Islet of Langerhans (tissue), 1 donor: ENCODE measurements around the gene ASB3.
"Not testable (repeated sequence)": the region's sequence is repeated elsewhere in the genome, so short reads cannot be mapped to it uniquely, and the experiment has no call there.

Experiments used
- FAIRE-seq: peaks from one replicate; lab custom pipeline; 2011; peaks lifted over from hg19 to GRCh38; lab: Jason Lieb, UNC

The ASB3 gene

DNA sequence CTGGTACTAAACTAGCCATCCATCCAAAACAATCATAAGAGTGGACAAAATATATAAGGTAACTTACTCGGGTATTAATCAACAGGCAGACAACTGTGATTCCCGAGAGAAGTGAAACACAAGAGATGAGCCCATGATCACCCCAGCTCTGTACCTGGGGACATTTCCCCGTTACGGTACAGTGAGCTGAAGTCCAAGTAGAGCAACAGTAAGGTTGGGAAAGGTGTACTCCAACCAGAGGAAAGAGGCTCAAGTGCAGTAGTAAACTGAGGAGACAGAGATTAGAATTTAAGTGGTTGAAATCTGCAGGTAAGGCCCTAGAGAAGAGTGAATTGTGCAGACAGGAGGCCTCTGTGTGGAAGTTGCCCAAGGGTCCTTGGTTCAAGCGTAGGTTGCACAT is 49.7 kb downstream of the ASB3 start:
- no peak for FAIRE-seq

DNA sequence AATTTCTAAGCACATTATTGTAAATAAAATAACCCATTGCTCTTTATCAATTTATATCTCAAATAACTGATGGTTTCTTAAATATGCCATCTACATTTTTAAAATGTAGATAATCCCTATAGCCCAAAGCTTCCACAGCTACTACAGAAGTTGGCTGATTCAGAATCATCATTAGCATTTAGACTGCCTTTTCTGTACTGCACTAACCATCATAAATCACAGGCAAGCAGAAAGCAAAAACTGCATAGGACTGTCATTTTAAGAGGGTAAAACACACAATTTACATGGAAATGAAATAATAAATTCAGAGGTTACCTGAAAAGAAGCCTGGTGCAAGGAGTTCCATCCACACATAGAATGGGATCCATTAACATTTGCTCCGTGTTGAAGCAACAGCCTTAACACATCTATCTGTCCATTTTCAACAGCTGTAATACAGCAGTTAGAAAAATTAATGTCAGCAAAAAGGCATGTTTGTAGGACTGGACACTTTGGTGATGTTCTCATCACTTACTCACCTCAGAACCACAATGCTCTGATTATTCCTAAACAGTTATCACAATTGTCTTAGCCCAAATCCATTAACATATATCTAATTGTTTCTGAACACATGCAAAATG is 57.5 kb downstream of the ASB3 start:
- peak; percentile 49 for FAIRE-seq

DNA sequence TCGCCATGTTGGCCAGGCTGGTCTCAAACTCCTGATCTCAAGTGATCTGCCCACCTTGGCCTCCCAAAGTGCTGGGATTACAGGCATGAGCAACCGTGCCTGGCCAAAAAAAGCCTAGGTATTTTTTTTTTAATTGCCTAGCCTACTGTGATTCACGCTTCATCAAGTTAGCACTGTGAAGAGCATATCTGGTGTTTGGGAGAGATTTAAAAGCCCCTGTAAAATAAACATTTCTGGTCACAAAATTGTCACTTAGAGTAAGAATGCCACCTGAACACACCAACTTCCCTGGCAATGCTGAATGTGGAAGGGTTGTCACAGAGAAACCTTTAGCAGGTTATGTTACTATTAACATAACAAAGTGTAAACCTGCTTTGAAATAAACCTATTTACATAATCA is 58.8 kb downstream of the ASB3 start:
- peak; percentile 86 for FAIRE-seq

DNA sequence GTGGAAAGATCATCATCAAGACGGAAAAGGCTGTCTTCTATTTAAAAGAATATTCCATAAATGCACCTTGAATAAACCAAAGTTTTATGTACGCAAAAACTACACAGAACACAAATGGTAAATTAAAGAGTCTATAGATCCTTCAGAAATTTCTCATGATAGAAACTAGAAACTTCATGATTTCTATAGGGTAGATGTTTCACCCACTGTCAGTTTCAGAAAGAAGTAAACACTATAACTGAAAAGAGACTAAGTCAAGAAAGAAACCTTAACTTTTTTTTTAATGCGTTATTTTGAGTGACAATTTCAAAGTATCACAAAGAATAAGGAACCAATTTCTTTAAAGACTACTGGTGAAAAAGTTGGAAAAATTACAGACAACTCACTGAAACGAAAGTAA is 61.1 kb downstream of the ASB3 start:
- no peak for FAIRE-seq

DNA sequence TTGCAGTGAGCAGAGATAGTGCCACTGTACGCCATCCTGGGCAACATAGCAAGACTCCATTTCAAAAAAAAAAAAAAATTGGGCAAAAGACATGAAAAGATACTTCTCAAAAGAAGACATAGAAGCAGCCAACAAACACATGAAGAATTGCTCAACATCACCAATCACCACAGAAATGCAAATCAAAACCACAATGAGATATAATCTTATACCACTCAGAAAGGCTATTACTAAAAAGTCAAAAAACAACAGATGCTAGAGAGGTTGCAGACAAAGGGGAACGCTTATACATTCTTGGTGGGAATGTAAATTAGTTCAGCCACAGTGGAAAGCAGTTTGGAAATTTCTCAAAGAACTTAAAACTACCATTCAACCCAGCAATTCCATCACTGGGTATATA is 62.2 kb downstream of the ASB3 start:
- no peak for FAIRE-seq

DNA sequence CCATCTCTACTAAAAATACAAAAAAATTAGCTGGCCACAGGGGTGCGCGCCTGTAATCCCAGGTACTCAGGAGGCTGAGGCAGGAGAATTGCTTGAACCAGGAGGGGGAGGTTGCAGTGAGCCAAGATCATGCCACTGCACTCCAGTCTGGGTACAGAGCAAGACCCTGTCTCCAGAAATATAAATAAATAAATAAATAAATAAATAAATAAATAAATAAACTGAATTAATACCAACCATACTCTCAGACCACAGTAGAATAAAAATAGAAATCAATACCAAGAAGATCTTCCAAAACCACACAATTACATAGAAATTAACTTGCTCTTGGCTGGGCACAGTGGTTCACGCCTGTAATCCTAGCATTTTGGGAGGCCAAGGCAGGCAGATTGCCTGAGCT is 65.8 kb downstream of the ASB3 start:
- not testable (repeated sequence) for FAIRE-seq

DNA sequence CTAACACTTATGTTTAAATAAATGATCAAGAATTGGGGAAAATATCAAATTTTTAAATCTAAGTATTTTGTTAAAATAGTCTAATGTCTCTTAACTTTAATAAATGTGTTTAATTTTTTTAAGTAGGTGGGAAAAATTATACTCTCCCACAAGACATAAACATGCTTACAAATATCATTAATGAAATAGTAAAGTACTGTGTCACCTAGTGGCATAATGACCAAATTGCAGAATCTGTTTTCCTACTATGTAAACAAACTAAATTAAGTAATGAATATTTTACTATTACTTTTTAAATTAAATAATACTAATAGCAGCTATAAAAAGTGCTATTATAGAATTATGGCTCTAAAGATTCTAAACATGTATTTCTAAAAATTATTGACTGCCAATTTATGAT is 71.2 kb downstream of the ASB3 start:
- peak; percentile 85 for FAIRE-seq

DNA sequence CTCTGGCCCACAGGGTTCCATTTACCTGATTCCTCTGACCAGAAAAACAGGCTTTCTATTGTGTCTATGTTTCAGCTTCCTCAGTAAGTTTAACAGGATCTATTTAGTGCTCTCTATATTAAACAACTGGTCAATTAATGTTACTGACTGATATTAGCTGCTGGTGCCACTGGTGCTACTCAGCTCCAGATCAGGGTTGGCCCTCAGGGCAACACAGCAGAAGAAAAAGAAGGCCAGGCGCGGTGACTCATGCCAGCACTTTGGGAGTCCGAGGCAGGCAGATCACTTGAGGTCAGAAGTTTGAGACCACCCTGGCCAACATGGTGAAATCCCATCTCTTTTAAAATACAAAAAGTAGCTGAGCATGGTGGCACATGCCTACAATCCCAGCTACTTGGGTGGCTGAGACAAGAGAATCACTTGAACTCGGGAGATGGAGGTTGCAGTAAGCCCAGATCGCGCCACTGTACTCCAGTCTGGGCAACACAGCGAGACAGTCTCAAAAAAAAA is 75.4 kb downstream of the ASB3 start:
- FAIRE-seq, result no peak

DNA sequence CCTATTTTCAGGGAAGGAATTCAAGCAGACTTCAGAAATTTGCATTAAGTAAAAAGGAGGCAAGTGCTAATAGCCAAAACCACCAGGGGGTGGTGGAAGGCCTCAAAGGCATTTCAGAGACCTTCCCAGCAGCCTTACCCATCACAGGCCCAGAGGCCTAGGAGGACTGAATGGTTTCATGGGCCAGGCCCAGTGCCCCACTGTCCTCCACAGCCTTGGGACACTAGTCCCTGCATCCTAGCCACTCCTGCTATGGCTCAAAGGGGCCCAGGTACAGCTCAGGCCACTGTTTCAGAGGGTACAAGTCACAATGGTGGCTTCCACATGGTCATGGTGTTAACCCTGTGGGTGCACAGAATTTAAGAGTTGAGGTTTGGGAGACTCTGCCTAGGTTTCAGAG is 77.8 kb downstream of the ASB3 start:
- no peak for FAIRE-seq

DNA sequence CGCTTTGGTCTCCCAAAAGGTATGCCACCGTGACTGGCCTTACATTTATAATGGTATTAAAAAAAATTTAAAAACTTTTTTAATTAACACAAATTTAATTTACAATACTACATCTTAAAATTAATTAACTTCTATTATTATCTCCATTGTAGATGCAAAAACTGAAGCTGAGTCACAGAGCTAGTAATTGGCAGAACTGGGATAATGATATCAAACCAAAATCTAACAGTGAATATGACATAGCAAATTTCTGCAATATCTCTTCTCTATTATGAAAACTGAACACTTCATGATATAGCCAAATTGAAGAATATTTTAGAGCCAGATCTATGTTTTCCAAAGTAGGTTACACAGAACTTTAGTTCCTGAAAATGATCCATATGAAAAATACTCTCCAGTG is 85.5 kb downstream of the ASB3 start:
- no peak for FAIRE-seq

DNA sequence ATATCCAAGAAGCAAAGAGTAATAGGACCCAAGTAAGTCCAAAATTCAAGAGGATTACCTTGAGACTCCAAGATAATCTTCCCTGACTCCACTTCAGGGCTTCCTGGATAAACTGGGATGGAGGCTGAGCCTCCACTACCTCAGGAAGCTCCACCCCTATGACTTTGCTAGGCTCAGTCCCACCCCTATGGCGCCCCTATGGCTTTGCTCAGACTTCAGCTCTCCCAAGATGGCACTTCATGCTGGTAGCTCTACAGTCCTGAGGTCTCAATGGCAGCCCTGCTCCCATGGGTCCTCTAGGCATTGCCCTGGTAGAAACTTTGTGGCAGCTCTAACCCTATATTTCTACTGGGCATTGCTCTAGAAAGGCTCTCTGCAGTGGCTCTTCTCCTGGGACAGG is 89.1 kb downstream of the ASB3 start:
- no peak for FAIRE-seq

DNA sequence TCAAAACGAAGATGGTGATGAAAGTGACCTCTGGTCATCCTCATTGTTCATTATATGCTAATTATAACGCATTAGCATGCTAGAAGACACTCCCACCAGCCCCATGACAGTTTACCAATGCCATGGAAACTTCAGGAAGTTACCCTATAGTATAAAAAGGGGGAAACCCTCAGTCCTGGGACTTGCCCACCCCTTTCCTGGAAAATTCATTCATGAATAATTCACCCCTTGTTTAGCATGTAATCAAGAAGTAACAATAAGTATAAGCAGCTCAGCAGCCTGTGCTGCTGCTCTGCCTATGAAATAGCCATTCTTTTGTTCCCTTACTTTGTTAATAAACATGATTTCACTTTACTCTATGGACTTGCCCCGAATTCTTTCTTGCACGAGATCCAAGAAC is 89.7 kb downstream of the ASB3 start:
- FAIRE-seq, result no peak

DNA sequence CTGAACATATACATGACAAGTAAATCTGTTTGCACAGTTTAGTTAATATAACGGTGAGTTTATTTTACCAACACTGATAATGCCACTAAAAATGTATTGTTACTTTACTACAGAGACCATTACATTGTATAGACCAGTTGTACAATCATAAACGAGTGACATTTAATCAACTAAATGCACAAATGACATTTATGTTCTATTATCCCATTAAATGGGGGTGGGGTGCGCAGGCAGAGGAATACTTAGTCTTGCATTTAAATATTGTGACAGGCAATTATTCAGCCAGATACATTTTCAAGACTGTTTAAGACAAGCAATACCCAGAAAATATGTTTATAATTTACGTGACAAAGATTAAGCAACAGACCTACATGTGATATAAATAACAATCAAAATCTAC is 91.2 kb downstream of the ASB3 start:
- no peak for FAIRE-seq

DNA sequence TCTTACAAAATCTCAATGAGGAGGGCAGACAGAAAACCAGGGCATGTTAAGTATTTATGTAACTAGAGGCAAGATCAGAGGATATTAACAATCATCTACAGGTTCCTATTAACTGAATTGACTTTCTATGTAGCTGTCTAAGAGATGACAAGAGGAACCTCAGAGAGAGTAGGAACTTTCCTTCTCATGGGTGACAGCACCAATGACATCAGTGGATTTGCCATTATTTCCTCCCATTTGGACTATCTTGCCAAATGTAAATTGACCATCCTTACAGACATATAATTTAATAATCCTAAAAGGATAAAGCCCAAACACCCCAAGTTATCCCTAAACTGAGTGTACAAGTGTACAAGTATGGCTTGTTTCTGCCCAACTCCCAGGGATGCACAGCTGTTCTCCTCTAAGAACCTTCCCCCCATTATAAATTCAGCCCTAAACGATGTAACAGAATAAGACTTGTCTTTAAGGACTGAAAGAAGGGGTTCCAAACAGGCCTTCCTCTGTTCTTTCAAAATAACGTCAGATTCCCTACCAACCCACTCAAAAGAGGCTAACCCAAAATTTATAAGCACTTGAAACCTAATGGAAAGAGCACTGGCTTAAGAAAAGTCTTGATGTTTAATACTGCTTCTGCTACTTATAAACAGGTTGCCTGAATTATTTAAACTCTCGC is 92.5 kb downstream of the ASB3 start:
- peak; percentile 21 for FAIRE-seq

DNA sequence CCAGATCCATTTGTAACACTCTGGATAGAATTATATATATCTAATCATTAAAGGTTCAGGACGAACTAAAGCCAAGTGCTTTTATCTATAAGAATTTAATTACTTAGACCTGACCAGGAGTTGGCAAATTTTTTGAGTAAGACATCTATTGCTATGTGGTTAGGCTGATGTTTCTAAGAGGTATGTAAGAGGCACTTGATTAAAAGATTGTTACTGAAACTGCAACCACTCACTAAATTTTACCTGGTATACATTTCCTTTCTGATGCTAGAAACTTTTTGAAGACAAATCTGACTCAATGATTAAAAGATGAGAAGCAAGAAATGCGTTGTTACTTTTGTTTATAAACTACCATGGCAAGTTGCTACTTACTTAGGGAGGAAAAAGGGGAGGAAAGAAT is 95.9 kb downstream of the ASB3 start:
- no peak for FAIRE-seq

DNA sequence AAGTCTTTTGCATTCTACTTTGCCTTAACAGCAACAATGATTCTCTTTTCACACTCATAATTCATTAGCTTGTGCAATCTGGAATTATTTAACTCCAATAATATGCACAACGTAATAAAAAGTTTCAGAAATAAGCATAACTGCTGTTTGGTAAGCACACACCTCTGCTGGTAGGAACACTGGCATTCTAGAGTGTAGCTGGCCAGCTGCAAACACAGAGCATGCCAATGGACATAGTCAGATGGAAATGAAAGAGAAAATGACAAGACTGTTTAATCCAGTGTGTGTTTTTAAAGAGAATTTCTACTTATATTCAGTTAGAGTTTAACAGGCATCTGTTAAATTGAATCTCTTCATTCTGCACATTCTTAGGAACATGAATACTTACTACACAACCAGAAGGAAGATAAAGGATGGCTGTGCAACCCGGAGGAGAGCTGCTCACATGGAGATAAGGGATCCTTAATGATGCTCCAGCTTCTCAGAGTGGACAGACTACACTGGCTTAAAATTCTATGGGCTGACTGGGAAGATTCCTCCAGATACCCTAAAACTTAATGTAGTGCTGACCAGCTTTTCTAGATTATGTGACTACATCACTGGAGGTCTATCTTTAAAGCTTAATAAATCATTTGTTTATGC is 113.8 kb downstream of the ASB3 start:
- FAIRE-seq, result no peak

DNA sequence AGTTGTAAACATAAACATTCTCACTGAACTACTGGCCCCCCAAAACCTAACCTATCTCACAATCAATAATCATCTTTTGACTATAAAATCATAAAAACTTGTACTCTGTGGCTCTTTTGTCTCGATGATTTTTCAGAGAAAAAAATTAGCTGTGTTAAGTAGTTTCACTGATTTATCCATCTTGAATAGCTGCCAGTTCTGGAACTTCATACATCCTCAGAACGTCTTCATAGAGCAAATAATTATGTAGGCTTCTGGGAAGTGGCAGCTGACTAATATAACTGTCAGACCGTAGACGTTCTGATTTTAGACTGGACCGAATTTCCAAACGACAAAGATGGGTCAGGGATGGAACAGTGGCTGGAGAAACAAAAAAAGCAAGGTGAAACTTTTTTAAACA is 116.4 kb downstream of the ASB3 start:
- no peak for FAIRE-seq

DNA sequence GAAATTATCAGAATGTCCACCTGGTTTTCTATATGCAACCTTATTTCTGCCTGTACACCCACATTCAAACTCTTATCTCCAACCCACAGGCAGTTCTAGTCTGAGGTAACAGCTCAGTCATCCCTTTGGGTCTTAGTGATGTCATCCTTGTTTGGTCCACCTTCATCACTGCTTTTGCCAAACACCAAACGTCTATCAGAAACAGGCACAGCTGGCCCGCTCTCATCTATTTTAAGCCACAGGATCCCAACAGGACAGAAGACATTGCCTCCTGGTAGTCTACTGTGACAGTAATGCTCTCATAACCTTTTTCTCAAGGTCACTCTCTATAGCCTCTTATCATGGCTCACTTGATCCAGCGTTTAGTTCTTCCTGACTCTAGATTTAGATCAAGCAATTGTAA is 118.1 kb downstream of the ASB3 start:
- no peak for FAIRE-seq

DNA sequence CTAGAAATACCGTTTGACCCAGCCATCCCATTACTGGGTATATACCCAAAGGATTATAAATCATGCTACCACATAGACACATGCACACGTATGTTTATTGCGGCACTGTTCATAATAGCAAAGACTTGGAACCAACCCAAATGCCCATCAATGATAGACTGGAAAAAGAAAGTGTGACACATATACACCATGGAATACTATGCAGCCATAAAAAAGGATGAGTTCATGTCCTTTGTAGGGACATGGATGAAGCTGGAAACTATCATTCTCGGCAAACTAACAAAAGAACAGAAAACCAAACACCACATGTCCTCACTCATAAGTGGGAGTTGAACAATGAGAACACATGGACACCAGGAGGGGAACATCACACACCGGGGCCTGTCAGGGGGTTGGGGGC is 119.6 kb downstream of the ASB3 start:
- FAIRE-seq, result not testable (repeated sequence)

DNA sequence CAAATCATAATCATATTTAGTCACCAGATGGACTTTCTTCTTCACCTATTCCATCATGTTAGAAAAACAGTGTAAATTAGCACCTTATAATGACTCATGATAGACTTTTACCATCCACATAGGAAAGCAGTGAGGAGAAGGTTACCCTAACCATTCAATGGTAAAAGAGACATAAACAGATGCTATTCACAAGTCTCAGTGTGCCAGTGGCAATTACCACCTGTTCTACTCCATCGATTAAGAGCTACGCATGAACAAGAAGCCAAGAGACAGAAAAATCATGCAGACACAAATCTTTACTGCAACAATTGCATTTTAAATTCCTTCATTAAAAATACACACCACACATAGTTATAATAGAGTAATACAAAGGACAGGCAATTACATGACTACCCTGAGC is 125.9 kb downstream of the ASB3 start:
- no peak for FAIRE-seq

DNA sequence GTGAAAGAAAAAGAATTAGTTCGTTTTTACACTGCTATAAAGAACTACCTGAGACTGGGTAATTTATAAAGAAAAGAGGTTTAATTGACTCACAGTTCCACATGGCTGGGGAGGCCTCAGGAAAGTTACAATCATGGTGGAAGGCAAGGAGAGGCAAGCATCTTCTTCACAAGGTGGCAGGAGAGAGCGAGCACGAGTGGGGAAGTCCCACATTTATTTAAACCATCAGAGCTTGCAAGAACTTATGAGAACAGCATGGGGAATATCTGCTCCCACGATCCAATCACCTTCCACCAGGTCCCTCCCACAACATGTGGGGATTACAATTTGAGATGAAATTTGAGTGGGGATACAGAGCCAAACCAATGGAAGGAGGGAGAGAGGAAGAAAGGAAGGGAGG is 128.3 kb downstream of the ASB3 start:
- FAIRE-seq, result not testable (repeated sequence)

DNA sequence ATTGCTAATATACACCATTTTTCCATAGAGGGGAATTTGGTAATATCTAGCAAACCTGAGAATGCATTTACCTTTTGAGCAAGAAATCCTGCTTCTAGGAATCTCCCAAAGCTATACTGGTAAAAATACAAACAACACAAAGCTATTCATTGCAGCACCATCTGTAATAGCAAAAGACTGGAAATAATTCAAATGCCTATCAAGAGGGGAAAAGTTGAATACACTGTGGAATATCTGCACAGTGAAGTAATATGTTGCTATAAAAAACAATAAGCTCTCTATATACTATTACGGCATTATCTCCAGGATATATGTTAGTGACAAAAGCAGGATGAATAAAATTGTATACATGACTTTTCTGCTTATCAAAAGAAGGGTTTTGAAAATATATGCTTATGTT is 131.5 kb downstream of the ASB3 start:
- FAIRE-seq, result no peak

DNA sequence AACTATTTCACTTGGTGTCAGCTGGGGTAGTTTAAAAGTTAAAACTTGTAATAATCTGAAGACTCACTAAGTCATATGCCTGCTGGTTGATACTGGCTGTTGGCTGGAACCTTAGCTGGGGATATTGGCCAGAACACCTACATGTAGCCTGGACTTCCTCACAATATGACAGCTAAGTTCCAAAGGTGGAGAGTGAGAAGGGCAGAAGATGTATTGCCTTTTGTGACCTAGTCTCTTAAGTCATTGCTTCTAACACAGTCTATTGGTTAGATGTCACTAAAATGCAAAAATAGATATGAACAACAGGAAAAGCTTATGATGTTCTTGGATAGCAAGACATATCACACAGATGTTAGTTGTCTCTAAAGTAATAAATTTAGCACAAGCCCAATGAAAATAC is 132.4 kb downstream of the ASB3 start:
- no peak for FAIRE-seq

DNA sequence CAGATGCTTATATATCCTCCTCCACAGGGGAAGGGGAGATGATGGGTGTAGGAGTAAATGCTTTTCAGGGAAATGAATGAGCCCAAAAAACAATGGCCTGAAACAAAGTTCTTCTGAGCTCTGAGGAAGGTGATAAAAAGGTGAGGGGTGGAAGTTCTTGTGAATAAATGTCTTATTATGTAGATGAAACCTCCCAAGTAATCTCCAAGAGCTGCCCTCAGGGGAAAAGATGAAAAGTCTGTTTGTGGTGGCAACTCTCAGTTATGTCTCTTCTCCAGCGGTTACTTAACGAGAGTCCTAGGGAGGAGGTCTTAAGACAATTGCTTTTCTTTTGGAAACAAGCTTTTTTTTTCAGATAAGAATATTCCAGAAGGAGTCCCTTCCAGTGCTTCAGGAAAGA is 134.6 kb downstream of the ASB3 start:
- no peak for FAIRE-seq
